ENCODE data around the gene PIN1. TPM values are rescaled to one million over a fixed set of nuclear protein-coding genes. Genes with fewer than 3 reads are reported as not detected.

The PIN1 gene
- polyA plus RNA-seq, 1 donor = 71.0 TPM

GRCh38 chr19:9856609-9857008 is 21.5 kb downstream of the PIN1 start:
- DNase-seq (ENCODE audit: low read depth) = no peak

GRCh38 chr19:9857076-9857721 is 22.1 kb downstream of the PIN1 start:
- no peak for DNase-seq (ENCODE audit: low read depth)

GRCh38 chr19:9857920-9858746 is 23.0 kb downstream of the PIN1 start:
- no peak for DNase-seq (ENCODE audit: low read depth)

- no peak for DNase-seq (ENCODE audit: low read depth)
These were observed 23.6 kb downstream of the PIN1 start for GRCh38 chr19:9858766-9859165.

- no peak for DNase-seq (ENCODE audit: low read depth)
These were observed 25.3 kb downstream of the PIN1 start for GRCh38 chr19:9860407-9860806.

GRCh38 chr19:9861503-9861902 is 26.4 kb downstream of the PIN1 start:
- no peak for DNase-seq (ENCODE audit: low read depth)

GRCh38 chr19:9862938-9863337 is 27.8 kb downstream of the PIN1 start:
- DNase-seq (ENCODE audit: low read depth) = no peak

- DNase-seq (ENCODE audit: low read depth) = no peak
These were observed 28.6 kb downstream of the PIN1 start for GRCh38 chr19:9863759-9864158.

- DNase-seq (ENCODE audit: low read depth) = no peak
These were observed 30.8 kb downstream of the PIN1 start for GRCh38 chr19:9865732-9866501.

- DNase-seq (ENCODE audit: low read depth) = no peak
These were observed 34.0 kb downstream of the PIN1 start for GRCh38 chr19:9868983-9869617.

- DNase-seq (ENCODE audit: low read depth) = no peak
These were observed 36.7 kb downstream of the PIN1 start for GRCh38 chr19:9871626-9872338.

- DNase-seq (ENCODE audit: low read depth) = no peak
These were observed 37.6 kb downstream of the PIN1 start for GRCh38 chr19:9872618-9873242.

- no peak for DNase-seq (ENCODE audit: low read depth)
These were observed 40.0 kb downstream of the PIN1 start for GRCh38 chr19:9875031-9875627.

GRCh38 chr19:9875796-9876195 is 40.7 kb downstream of the PIN1 start:
- DNase-seq (ENCODE audit: low read depth) = no peak

- DNase-seq (ENCODE audit: low read depth) = no peak
These were observed 42.8 kb downstream of the PIN1 start for GRCh38 chr19:9877780-9878510.

- no peak for DNase-seq (ENCODE audit: low read depth)
These were observed 43.5 kb downstream of the PIN1 start for GRCh38 chr19:9878511-9879196.

- no peak for DNase-seq (ENCODE audit: low read depth)
These were observed 46.6 kb downstream of the PIN1 start for GRCh38 chr19:9881720-9882119.

GRCh38 chr19:9883231-9883758 is 48.2 kb downstream of the PIN1 start:
- no peak for DNase-seq (ENCODE audit: low read depth)

- no peak for DNase-seq (ENCODE audit: low read depth)
These were observed 48.6 kb downstream of the PIN1 start for GRCh38 chr19:9883764-9884163.
